Activated B cell treated with CpG ODN at 0.5 μM for 24 hours (primary cell): ENCODE data around the gene TK2. TPM values are rescaled to one million over a fixed set of nuclear protein-coding genes. Genes with fewer than 3 reads are reported as not detected.
"Not testable (repeated sequence)": the region's sequence is repeated elsewhere in the genome, so short reads cannot be mapped to it uniquely, and the experiment has no call there.

Experiments used
- ATAC-seq: fragments of 200-7000 bp; cut with Tn5 transposase; one replicate; pipeline ENCODE4 v1.10.0; 2021; ENCODE audit warnings: low read depth, mild to moderate bottlenecking, moderate library complexity
- CTCF ChIA-PET: fragments of 350-600 bp; sonication (Branson Sonifier 250); formaldehyde crosslinking; loops from one replicate; lab custom pipeline; 2021; ENCODE audit warnings: antibody characterized with exemption; lab: Charles Lee
- POLR2A ChIA-PET: fragments of 350-600 bp; sonication (Branson Sonifier 250); formaldehyde crosslinking; loops from one replicate; lab custom pipeline; 2021; ENCODE audit warnings: antibody characterized with exemption; lab: Charles Lee
- DNase-seq: peaks from one replicate; pipeline ENCODE4 v3.0.0; 2022
- H3K27ac Mint-ChIP-seq: one replicate; pipeline ENCODE4 v1.8.0; 2020; ENCODE audit warnings: mixed read lengths
- H3K27me3 Mint-ChIP-seq: one replicate; pipeline ENCODE4 v1.8.0; 2021; ENCODE audit warnings: mixed read lengths
- H3K36me3 Mint-ChIP-seq: one replicate; pipeline ENCODE4 v1.8.0; 2021; ENCODE audit warnings: low read depth, mixed read lengths
- H3K4me1 Mint-ChIP-seq: one replicate; pipeline ENCODE4 v1.8.0; 2021; ENCODE audit warnings: mixed read lengths
- H3K4me3 Mint-ChIP-seq: one replicate; pipeline ENCODE4 v1.8.0; 2020; ENCODE audit warnings: mild to moderate bottlenecking, mixed read lengths
- H3K9me3 Mint-ChIP-seq: one replicate; pipeline ENCODE4 v1.8.0; 2020; ENCODE audit warnings: mixed read lengths
- intact Hi-C: fragments of 100-400 bp; cut with micrococcal nuclease; formaldehyde crosslinking; loops from one replicate; pipeline ENCODE4 v1.15.1; 2024
- total RNA-seq: library from RNA; stranded (reverse); gene quantifications from 2 replicates; pipeline ENCODE4 v1.2.3, GENCODE V29; 2022
- TF ChIP-seq, protein P1 (sequence below): fragments of 200-600 bp; IDR thresholded peaks from one replicate; pipeline ENCODE4 v1.8.0; 2022; ENCODE audit warnings: antibody characterized with exemption, mild to moderate bottlenecking

The TK2 gene
- total RNA-seq, 1 donor from 2014 or later, result 4.8 TPM

DNA sequence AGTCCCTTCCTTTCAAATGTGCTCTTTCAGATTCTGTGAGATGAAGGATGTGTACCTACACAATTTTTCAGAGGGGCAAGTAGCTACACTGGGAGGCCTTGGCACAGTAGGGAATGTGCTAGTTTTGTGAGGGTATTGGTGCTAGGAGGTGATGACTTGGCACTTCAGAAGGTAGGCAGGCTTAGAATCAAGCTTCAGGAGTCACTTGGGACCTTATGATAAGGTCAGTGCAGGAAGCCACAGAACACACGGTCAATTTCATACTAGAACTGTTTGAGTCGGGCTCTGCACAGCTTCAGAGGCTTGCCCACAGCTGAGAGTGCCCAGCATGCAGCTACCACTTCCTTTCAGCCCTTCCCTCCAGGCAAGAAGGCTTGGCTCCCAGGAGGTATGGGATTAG lies 22.4 kb upstream of the TK2 start:
- ChIA-PET CTCF (no interaction called here), POLR2A (no interaction called here)
- intact Hi-C loops, result no loop called here
- DNase-seq, result no peak
- Mint-ChIP-seq H3K4me1 (no peaks in the 10 kb centered on the region), H3K36me3 (peaks cover 5% of the 10 kb centered on the region), H3K4me3 (no peak overlapping the region), H3K9me3 (no peaks in the 10 kb centered on the region), H3K27me3 (peaks cover 5% of the 10 kb centered on the region), H3K27ac (no peak overlapping the region)
- ATAC-seq, result no peak
- TF ChIP-seq, protein P1, sequence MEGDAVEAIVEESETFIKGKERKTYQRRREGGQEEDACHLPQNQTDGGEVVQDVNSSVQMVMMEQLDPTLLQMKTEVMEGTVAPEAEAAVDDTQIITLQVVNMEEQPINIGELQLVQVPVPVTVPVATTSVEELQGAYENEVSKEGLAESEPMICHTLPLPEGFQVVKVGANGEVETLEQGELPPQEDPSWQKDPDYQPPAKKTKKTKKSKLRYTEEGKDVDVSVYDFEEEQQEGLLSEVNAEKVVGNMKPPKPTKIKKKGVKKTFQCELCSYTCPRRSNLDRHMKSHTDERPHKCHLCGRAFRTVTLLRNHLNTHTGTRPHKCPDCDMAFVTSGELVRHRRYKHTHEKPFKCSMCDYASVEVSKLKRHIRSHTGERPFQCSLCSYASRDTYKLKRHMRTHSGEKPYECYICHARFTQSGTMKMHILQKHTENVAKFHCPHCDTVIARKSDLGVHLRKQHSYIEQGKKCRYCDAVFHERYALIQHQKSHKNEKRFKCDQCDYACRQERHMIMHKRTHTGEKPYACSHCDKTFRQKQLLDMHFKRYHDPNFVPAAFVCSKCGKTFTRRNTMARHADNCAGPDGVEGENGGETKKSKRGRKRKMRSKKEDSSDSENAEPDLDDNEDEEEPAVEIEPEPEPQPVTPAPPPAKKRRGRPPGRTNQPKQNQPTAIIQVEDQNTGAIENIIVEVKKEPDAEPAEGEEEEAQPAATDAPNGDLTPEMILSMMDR, result no peak

- H3K27me3 Mint-ChIP-seq, result no peaks in the 10 kb centered on the region
- H3K9me3 Mint-ChIP-seq, result no peaks in the 10 kb centered on the region
- TF ChIP-seq, protein P1, result no peak
- ChIA-PET POLR2A (interaction anchor here (0.7 kb wide), 1 partner anchor 13 kb away, joined by 7 read pairs; no protein-coding TSS in a partner anchor), CTCF (no interaction called here)
- H3K4me1 Mint-ChIP-seq, result no peaks in the 10 kb centered on the region
- intact Hi-C loops, result no loop called here
- peaks cover 26% of the 10 kb centered on the region for H3K36me3 Mint-ChIP-seq
- H3K27ac Mint-ChIP-seq, result no peak overlapping the region
- no peak for ATAC-seq
- no peak overlapping the region for H3K4me3 Mint-ChIP-seq
- DNase-seq, result no peak
These were observed 20.0 kb upstream of the TK2 start for GRCh38 chr16:66569827-66570405.

GRCh38 chr16:66569131-66569530 lies 19.2 kb upstream of the TK2 start:
- no peaks in the 10 kb centered on the region for H3K4me1 Mint-ChIP-seq
- H3K27ac Mint-ChIP-seq, result no peak overlapping the region
- ATAC-seq (no peak), DNase-seq (no peak)
- H3K4me3 Mint-ChIP-seq, result no peak overlapping the region
- peaks cover 30% of the 10 kb centered on the region for H3K36me3 Mint-ChIP-seq
- ChIA-PET CTCF (no interaction called here), POLR2A (no interaction called here)
- H3K27me3 Mint-ChIP-seq, result no peaks in the 10 kb centered on the region
- no peaks in the 10 kb centered on the region for H3K9me3 Mint-ChIP-seq
- TF ChIP-seq, protein P1, result no peak
- intact Hi-C loops, result no loop called here

- intact Hi-C loops, result no loop called here
- POLR2A ChIA-PET, result no interaction called here
- DNase-seq (no peak), ATAC-seq (no peak)
- peaks cover 36% of the 10 kb centered on the region for H3K36me3 Mint-ChIP-seq
- H3K4me1 Mint-ChIP-seq, result no peaks in the 10 kb centered on the region
- CTCF ChIA-PET, result no interaction called here
- TF ChIP-seq, protein P1, result no peak
- no peak overlapping the region for H3K4me3 Mint-ChIP-seq
- H3K9me3 Mint-ChIP-seq, result no peaks in the 10 kb centered on the region
- H3K27me3 Mint-ChIP-seq, result no peaks in the 10 kb centered on the region
- no peak overlapping the region for H3K27ac Mint-ChIP-seq
These were observed 18.4 kb upstream of the TK2 start for GRCh38 chr16:66568355-66568754.

DNA sequence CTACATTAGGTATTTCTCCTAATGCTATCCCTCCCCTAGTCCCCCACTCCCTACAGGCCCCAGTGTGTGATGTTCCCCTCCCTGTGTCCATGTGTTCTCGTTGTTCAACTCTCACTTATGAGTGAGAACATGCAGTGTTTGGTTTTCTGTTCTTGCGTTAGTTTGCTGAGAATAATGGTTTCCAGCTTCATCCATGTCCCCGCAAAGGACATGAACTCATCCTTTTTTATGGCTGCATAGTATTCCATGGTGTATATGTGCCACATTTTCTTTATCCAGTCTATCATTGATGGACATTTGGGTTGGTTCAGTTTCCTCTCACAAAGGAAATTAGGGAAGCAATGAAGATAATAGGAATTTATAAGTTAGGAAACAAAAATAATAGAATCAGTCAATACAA lies 17.3 kb upstream of the TK2 start:
- CTCF ChIA-PET, H3K27me3 Mint-ChIP-seq, H3K27ac Mint-ChIP-seq, DNase-seq, H3K9me3 Mint-ChIP-seq, H3K4me3 Mint-ChIP-seq, intact Hi-C loops, ATAC-seq, H3K4me1 Mint-ChIP-seq, POLR2A ChIA-PET: not testable (repeated sequence)
- peaks cover 37% of the 10 kb centered on the region for H3K36me3 Mint-ChIP-seq
